ENCODE measurements around the gene PDGFD. TPM values are rescaled to one million over a fixed set of nuclear protein-coding genes. Genes with fewer than 3 reads are reported as not detected.

The PDGFD gene
- total RNA-seq, 1 donor from 2014 or later: 10.9 TPM

DNA sequence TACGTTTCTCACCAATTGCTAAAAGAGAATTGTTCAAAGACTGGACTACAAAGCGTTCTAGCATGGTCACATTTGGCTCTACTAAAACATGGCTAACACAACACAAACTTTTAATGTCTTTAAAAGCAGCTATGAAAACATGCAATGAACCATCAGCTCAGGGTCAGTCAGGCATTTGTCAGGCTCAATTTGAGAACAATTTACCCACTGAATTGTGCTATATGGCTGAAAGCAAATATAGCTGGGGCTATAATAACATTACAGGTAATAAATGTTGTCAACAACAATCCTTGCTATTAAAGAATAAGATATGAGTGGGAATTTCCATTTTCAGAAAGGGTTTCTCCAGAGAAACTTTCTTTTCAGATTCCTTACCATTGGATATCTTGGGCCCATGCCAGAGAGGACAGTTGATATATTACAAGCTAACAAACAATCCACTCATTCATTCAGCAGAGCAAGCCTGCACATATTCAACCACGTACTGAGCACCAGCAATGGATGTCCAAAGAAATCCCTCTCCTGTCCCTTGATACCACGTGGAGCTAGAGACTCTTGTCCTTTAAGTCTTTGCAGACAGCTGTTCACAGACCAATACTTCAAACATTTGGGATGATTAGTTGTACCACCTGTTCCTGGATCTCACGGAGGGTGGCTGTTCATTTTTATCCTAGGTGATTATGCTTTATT lies 210.0 kb downstream of the PDGFD start:
- Histone ChIP-seq H3K4me3 (no peak overlapping the region), H3K27ac (replicated peaks) (no peak overlapping the region), H3K9me3 (replicated peaks) (no peaks in the 10 kb centered on the region), H3K36me3 (no peaks in the 10 kb centered on the region), H3K4me1 (no peaks in the 10 kb centered on the region), H3K27me3 (ENCODE audit: low read depth) (no peaks in the 10 kb centered on the region)
- no peak for DNase-seq
- intact Hi-C loops (cut with micrococcal nuclease): no loop called here
- TF ChIP-seq, protein P1, sequence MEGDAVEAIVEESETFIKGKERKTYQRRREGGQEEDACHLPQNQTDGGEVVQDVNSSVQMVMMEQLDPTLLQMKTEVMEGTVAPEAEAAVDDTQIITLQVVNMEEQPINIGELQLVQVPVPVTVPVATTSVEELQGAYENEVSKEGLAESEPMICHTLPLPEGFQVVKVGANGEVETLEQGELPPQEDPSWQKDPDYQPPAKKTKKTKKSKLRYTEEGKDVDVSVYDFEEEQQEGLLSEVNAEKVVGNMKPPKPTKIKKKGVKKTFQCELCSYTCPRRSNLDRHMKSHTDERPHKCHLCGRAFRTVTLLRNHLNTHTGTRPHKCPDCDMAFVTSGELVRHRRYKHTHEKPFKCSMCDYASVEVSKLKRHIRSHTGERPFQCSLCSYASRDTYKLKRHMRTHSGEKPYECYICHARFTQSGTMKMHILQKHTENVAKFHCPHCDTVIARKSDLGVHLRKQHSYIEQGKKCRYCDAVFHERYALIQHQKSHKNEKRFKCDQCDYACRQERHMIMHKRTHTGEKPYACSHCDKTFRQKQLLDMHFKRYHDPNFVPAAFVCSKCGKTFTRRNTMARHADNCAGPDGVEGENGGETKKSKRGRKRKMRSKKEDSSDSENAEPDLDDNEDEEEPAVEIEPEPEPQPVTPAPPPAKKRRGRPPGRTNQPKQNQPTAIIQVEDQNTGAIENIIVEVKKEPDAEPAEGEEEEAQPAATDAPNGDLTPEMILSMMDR (IDR thresholded peaks at IDR 0.05; ENCODE audit: borderline replicate concordance): no peak

DNA sequence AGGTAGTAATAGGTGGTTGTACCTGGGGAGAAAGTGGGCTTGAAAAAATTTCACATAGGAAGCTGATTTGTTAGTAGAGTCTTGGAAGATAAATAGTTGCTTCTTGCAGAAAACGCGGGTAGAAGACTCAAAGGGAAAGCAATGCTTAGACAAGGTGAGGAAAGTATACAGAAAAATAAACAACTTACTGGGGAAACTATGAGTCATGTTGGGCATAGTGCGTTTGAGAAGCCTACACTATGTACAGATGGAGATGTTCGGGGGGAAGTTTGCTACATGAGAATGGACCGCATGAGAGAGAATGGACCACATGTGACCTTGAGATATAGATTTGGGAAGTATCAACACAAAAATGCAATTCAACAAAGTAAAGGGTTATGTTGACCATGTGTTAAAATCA lies 214.2 kb downstream of the PDGFD start:
- no peak for DNase-seq
- intact Hi-C loops (cut with micrococcal nuclease): no loop called here
- no peaks in the 10 kb centered on the region for H3K9me3 ChIP-seq (replicated peaks)
- no peak overlapping the region for H3K27ac ChIP-seq (replicated peaks)
- TF ChIP-seq, protein P1 (IDR thresholded peaks at IDR 0.05; ENCODE audit: borderline replicate concordance): no peak
- no peak overlapping the region for H3K4me3 ChIP-seq
- H3K4me1 ChIP-seq: peaks cover 14% of the 10 kb centered on the region
- H3K36me3 ChIP-seq: no peaks in the 10 kb centered on the region
- H3K27me3 ChIP-seq (ENCODE audit: low read depth): no peaks in the 10 kb centered on the region

DNA sequence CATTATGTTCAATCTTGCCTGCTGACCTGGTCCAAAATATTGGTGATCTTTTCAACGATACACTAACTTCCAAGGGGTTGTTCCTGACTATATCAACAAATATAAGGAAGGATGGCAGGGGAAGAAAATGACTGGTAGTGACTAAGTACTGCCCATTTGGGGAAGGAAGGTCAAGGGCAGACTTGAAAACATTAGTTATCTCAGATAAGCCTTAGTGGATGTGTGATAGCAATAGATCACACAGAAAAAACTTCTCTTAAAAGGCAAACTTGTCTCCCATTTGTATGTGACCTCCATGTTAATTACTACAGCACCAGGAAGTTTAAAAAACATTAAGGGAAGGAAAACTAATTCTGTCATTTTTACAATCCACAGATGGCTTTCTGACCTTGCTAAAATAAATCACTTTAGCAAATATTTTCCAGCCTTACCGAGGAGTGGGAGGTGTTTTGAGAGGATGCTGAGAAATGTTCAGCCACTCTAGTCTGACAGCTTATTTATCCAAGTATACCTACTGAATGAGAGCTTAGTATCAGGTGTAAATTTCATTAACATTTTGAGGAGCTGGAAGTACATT lies 215.7 kb downstream of the PDGFD start:
- H3K27ac ChIP-seq (replicated peaks): no peak overlapping the region
- no peaks in the 10 kb centered on the region for H3K27me3 ChIP-seq (ENCODE audit: low read depth)
- H3K4me3 ChIP-seq: no peak overlapping the region
- H3K36me3 ChIP-seq: peaks cover 1% of the 10 kb centered on the region
- H3K9me3 ChIP-seq (replicated peaks): no peaks in the 10 kb centered on the region
- peaks cover 14% of the 10 kb centered on the region for H3K4me1 ChIP-seq
- no peak for DNase-seq
- TF ChIP-seq, protein P1 (IDR thresholded peaks at IDR 0.05; ENCODE audit: borderline replicate concordance): no peak
- intact Hi-C loops (cut with micrococcal nuclease): no loop called here

DNA sequence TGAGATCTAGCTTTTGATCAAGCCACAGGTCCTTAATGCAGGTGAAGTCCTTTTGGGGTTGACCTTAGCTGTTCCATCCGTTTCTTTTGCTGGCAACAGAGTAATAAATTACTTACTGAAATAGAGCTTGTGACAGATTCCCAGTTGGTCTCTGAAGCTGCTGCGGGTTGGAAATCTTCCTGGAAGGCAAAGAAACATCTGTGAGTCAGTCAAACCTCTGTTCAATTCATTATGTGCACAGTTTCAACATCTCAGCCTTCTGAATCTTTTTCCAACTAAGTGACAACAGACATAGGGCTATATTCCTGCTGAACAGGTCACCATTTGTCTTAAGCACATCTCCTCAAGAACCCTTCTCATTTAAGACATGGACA lies 216.4 kb downstream of the PDGFD start:
- no peak overlapping the region for H3K4me3 ChIP-seq
- peaks cover 14% of the 10 kb centered on the region for H3K4me1 ChIP-seq
- intact Hi-C loops (cut with micrococcal nuclease): no loop called here
- peak overlapping the region; percentile 41 for H3K27ac ChIP-seq (replicated peaks)
- H3K36me3 ChIP-seq: peaks cover 6% of the 10 kb centered on the region
- no peak for DNase-seq
- no peaks in the 10 kb centered on the region for H3K27me3 ChIP-seq (ENCODE audit: low read depth)
- no peaks in the 10 kb centered on the region for H3K9me3 ChIP-seq (replicated peaks)
- TF ChIP-seq, protein P1 (IDR thresholded peaks at IDR 0.05; ENCODE audit: borderline replicate concordance): no peak

DNA sequence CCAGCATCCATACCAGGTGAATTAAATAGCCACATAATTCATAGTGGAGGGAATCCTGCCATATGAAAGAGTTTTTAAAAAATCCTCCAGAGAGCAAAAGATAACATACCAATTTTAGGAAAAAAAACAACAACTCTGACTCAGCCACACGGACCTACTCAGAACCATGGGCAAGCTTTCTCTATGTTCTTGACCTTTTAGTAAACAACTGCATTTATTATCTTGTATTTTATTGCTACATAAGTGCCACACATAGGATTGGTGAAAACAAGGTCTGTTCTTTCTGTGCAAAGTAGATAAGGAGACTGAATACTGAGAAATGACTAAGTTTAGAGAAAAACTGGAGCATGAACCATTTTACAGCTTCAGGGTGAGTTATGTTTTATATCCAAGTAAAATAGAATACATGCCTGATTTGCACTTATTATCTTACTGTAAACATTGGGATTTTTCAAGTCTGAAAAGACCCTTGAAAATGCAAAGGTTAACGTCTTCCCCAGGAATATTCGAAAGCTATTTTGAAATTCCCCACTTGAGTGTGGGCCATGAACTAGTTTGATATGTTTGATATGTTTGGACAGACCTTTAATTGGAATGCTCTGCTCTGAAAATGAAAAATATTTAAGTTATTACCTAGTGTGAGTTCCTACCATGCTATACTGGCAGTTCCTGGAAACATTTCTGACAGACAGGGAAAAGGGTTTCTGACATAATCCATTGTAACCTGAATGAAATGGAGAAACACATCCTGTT lies 217.0 kb downstream of the PDGFD start:
- Histone ChIP-seq H3K4me1 (peaks cover 14% of the 10 kb centered on the region), H3K36me3 (peaks cover 6% of the 10 kb centered on the region), H3K27me3 (ENCODE audit: low read depth) (no peaks in the 10 kb centered on the region), H3K9me3 (replicated peaks) (no peaks in the 10 kb centered on the region), H3K4me3 (no peak overlapping the region), H3K27ac (replicated peaks) (peak overlapping the region; percentile 41)
- DNase-seq: no peak
- intact Hi-C loops (cut with micrococcal nuclease): no loop called here
- TF ChIP-seq, protein P1 (IDR thresholded peaks at IDR 0.05; ENCODE audit: borderline replicate concordance): no peak
